ENCODE data around the gene FALEC.

The FALEC gene

GRCh38 chr1:150548324-150548631 lies 32.7 kb downstream of the FALEC start:
- no peak for DNase-seq

GRCh38 chr1:150548632-150549495 lies 33.3 kb downstream of the FALEC start, which contains the start of gene ADAMTSL4:
ADAMTSL4 (plus strand) TSS chr1:150549408; CDS start chr1:150552289, 2,881 bp downstream.
- peak in 1 of 2 donors; percentile 37 for DNase-seq

- DNase-seq = no peak
Measured at GRCh38 chr1:150549496-150550221, 34.1 kb downstream of the FALEC start.

DNA sequence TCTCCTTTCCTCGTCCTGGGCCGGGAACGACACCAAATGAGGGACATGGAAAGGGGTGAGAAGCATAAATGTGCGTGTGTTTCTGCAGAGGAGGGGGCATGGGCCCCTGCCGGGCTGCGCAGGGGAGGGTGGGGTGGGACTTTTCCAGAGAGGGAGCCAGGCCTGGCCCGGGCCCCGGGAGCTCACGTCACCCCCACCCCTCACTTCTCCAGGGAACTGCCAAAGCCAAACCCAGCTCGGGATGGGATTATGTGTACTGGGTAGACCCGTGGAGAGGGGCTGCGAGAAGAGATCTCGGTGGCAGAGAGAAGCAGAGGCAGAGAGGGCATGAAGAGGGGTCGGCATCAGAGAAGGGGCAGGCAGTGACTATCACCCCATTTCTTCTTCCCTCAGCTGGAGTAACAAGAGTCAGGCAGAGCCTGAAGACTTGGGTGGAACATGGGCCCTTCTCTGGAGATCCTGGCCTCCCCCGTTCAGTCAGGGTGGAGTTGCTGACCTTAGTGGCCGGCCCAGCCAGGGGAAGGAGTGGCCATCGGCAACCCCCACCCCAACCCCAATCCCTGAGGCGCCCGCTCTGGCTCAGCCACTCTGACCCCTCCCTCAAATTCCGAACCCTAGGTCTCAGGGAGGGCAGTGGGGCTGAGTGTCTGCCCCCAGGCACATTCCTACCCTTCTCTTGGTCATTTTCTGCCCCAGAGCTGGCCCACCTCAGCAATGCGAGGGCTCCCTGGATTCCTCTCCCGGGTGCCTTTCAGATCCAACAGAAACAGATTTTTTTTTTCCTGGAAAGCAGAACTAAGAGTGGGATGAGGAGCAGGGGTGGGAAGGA lies 34.9 kb downstream of the FALEC start:
- no peak for DNase-seq

DNA sequence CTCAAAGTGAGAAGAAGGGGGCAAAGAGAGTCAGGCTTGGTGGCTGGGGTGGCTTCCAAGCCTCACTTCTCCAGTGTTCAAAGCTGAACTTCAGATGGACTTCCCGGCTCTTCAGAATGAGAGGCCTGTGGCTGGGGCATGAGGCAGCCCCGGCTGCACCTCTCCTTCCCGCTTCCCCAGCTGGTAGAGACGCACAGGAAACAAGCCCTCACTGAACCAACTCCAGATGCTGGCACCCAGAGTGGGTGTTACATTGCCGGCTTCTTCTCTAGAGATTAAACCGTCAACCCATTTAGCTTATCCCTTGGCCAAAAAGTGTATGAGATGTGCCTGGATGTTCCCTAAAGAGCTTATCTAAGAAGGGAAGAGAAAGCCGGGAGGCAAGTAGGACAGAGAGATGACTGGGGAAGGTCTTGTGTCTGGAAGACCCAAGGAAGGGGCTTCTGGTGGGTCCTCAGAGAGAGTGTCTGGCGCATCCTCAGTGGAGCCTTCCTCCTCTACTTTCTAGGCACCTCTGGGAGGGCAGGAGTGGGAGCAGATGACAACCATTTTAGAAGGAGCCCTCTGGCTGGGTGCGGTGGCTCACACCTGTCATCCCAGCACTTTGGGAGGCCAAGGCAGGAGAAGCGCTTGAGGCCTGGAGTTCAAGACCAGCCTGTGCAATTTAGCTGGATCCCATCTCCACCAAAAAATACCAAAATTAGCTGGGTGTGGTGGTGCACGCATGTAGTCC lies 35.7 kb downstream of the FALEC start:
- DNase-seq = no peak

DNA sequence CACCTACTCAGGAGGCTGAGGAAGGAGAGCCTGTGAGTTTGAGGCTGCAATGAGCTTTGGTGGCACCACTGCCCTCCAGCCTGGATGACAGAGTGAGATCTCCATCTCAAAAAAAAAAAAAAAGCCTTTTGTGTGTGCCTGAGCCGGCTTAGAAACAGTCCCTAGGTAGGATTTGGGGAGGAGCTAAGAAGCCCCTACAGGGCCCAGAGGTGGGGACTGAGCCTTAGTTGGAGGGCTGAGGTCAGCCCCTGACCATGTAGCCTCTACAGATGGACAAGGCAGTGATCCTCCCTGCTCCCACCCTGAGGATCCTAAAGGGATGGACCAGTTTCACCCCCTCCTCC lies 36.2 kb downstream of the FALEC start:
- no peak for DNase-seq

- DNase-seq = peak in 1 of 2 donors; percentile 76
Measured at GRCh38 chr1:150552128-150552910, 36.8 kb downstream of the FALEC start.

GRCh38 chr1:150552911-150553289 lies 37.3 kb downstream of the FALEC start:
- DNase-seq = no peak

DNA sequence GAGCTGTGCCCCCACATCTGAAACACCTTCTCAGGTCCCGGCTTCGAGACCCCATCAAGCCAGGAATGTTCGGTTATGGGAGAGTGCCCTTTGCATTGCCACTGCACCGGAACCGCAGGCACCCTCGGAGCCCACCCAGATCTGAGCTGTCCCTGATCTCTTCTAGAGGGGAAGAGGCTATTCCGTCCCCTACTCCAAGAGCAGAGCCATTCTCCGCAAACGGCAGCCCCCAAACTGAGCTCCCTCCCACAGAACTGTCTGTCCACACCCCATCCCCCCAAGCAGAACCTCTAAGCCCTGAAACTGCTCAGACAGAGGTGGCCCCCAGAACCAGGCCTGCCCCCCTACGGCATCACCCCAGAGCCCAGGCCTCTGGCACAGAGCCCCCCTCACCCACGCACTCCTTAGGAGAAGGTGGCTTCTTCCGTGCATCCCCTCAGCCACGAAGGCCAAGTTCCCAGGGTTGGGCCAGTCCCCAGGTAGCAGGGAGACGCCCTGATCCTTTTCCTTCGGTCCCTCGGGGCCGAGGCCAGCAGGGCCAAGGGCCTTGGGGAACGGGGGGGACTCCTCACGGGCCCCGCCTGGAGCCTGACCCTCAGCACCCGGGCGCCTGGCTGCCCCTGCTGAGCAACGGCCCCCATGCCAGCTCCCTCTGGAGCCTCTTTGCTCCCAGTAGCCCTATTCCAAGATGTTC lies 38.0 kb downstream of the FALEC start:
- DNase-seq = no peak

- DNase-seq = no peak
Measured at GRCh38 chr1:150554086-150554452, 38.5 kb downstream of the FALEC start.

DNA sequence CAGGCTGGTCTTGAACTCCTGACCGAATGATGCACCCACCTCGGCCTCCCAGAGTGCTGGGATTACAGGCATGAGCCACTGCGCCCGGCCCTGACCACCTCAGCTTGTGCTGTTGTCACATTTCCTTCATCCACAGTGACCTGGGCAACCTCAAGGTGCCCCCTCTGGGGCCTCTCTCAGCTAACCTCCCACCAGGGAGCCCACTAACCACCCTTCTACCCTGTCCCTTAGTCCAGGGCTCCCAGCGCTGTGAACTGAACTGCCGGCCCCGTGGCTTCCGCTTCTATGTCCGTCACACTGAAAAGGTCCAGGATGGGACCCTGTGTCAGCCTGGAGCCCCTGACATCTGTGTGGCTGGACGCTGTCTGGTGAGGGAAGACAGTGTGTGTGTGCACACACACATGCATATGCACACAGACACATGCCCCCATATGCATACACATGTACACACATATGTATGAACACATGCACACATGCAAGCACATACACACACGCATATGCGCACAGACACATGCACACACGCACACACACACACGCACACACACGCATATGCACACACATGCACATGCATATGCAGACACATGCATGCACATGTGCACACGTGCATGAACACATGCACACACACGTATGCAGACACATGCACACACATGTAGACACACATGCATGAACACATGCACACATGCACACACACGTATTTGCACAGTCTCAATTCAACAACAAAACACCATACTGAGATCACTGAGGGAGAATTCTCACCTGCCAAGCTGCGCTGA lies 39.8 kb downstream of the FALEC start:
- DNase-seq = no peak

GRCh38 chr1:150555971-150556865 lies 40.7 kb downstream of the FALEC start:
- DNase-seq = no peak

DNA sequence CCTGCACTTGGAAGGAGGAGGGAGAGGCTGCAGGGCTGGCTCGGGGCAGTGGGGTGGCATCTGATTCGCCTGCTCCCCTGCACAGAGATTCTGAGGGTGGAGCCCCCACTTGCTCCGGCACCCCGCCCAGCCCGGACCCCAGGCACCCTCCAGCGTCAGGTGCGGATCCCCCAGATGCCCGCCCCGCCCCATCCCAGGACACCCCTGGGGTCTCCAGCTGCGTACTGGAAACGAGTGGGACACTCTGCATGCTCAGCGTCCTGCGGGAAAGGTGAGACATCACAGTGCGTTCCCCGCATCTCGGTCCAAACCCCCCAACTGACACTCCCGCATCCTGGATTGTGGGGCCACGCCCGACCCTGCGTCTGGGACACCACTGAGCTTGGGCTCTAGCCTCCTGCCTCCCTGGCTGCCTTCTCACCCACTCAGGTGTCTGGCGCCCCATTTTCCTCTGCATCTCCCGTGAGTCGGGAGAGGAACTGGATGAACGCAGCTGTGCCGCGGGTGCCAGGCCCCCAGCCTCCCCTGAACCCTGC lies 41.6 kb downstream of the FALEC start:
- DNase-seq = no peak

DNA sequence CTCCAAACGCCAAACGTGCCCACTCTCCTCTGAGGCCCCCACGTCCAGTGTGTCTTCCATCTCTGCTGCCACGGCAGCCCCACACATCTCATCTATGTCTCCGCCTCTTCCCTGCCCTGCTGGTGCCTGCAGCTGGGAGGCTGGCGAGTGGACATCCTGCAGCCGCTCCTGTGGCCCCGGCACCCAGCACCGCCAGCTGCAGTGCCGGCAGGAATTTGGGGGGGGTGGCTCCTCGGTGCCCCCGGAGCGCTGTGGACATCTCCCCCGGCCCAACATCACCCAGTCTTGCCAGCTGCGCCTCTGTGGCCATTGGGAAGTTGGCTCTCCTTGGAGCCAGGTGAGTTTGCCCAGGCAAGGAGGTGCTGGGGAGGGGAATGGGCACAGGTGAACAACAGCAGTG lies 42.3 kb downstream of the FALEC start:
- no peak for DNase-seq

DNA sequence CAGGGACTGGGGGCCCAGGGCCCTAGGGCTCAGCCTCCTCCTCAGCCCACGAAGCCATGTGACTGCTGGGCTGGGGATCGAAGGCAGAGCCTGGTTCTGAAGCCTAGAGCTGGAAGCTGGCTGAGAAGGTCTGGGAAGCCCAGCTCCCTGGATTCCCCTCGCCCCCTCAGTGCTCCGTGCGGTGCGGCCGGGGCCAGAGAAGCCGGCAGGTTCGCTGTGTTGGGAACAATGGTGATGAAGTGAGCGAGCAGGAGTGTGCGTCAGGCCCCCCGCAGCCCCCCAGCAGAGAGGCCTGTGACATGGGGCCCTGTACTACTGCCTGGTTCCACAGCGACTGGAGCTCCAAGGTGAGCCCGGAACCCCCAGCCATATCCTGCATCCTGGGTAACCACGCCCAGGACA lies 42.8 kb downstream of the FALEC start:
- no peak for DNase-seq

DNA sequence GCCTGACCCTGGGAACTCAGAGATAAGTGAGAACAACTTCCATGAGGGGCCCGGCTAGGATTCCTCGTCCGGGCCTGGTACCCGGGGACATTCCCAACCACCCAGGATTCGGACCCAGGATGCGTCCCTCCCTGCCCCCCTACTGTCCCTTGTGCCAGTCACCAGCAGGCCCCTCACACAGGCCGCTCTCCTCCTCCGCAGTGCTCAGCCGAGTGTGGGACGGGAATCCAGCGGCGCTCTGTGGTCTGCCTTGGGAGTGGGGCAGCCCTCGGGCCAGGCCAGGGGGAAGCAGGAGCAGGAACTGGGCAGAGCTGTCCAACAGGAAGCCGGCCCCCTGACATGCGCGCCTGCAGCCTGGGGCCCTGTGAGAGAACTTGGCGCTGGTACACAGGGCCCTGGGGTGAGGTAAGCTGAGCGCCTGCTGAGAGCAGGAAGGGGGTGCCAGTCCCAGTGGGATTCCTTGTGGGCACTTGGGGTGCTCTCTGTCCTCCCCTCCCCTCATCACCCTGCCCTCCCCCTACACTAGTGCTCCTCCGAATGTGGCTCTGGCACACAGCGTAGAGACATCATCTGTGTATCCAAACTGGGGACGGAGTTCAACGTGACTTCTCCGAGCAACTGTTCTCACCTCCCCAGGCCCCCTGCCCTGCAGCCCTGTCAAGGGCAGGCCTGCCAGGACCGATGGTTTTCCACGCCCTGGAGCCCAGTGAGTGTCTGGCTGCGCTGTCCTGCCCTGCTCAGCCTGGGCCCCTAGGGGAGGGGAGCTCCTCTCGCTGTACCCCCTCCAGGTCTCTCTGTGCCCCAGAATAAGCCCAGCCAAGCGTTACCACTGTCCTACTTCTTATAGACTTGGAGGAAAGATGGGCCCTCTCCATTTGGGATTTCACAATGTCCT lies 43.5 kb downstream of the FALEC start:
- DNase-seq = peak in 1 of 2 donors; percentile 17

DNA sequence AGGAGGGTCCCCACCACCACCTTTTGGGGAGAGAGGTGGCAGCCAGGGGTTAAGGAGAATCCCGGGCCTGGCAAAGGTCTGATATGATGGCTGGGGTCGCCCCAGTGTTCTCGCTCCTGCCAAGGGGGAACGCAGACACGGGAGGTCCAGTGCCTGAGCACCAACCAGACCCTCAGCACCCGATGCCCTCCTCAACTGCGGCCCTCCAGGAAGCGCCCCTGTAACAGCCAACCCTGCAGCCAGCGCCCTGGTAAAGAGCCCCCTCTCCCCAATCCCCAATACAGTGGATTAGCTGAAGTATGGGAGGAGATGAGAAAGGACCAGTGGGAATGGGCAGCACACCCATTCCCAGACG lies 44.1 kb downstream of the FALEC start:
- DNase-seq = no peak

GRCh38 chr1:150560011-150560438 lies 44.5 kb downstream of the FALEC start:
- peak; percentile 78 to 81 for DNase-seq
